Lower leg skin (tissue), 3 donors: ENCODE data around the gene C1D.

Source experiments
- CTCF ChIP-seq, 3 donors: fragments of 450-650 bp; IDR thresholded peaks; one replicate each; pipeline ENCODE4 v1.5.1; 2016; ENCODE audit warnings: antibody characterized with exemption in 3 of 3, mild to moderate bottlenecking in 3 of 3, moderate library complexity in 2 of 3
- POLR2A ChIP-seq, 2 donors: fragments of 450-650 bp; IDR thresholded peaks; one replicate each; pipeline ENCODE4 v1.6.1; 2016 to 2017; ENCODE audit warnings: antibody characterized with exemption in 2 of 2, mild to moderate bottlenecking in 1 of 2, moderate library complexity in 1 of 2

DNA sequence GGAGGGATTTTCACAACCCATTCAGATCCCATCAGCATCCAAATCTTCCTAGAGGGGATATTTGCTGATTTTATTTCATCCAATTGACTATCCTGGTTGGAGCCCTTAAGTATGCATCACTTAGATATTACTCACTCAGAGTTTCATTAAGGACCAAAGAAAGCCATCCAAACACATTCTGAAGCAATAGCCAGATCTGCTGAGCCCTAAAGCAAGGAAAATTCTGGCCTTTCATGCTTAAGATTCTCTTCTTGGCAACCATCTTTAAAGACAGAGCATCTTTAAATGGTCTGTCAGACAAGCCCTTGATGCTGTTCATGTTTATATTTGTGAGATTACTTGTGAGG is 40.9 kb upstream of the C1D start:
- no peak for TF ChIP-seq CTCF (IDR thresholded peaks at IDR 0.05)
- no peak for TF ChIP-seq POLR2A (IDR thresholded peaks at IDR 0.05)
